Caki2 (cell line): ENCODE results near the gene SPATS2L. TPM values are rescaled to one million over a fixed set of nuclear protein-coding genes. Genes with fewer than 3 reads are reported as not detected.

ENCODE experiments used
- DNase-seq: peaks from one replicate; pipeline ENCODE4 v3.0.0-alpha.2; 2015; ENCODE audit warnings: low read depth
- in situ Hi-C: cut with HindIII; loops from 2 replicates; pipeline ENCODE4 v1.10.0; 2016; ENCODE audit warnings: low sequenced_read_pairs, low pct_unique_long_range_greater_than_20kb, mixed read lengths
- total RNA-seq: library from RNA; depleted of rRNA; stranded (reverse); fragments of >200 nt; shearing (Covaris generic); gene quantifications from 2 replicates; pipeline ENCODE4 v1.2.3, GENCODE V29; 2014; ENCODE audit warnings: low replicate concordance

SPATS2L gene
- total RNA-seq, 1 experiment from 2014 or later, result 34.6 TPM

- in situ Hi-C loops, result no loop called here
These were observed 51.4 kb downstream of the SPATS2L start for GRCh38 chr2:200357845-200358244.

GRCh38 chr2:200359552-200359951 lies 53.1 kb downstream of the SPATS2L start:
- in situ Hi-C loops, result no loop called here
- DNase-seq, result no peak

More at GRCh38 chr2:200357845-200358244, 51.4 kb downstream of the SPATS2L start:
- no peak for DNase-seq

DNA sequence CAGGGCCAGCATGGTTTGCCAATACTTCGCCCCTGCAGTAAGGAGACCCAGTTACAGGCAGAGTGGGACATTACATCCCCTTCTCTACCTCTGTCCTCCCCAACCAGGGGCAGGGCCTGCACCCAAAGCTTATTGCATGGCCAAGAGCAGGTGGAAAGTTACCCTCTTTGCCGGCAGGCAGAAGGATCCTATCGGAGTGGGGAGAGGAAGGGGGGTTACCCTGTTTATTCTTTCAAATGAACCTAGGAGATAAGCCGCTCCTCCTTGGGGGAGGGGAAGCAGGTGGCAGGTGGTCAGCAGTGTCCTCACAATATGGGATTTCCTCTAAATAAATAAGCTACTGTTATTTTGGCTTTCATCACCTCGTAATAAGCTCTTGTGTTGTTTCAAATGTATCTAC lies 53.9 kb downstream of the SPATS2L start:
- no peak for DNase-seq

GRCh38 chr2:200362202-200362917 lies 55.9 kb downstream of the SPATS2L start:
- in situ Hi-C loops, result no loop called here
- DNase-seq, result no peak

More for the DNA sequence above, 53.9 kb downstream of the SPATS2L start:
- in situ Hi-C loops, result no loop called here

GRCh38 chr2:200363279-200363678 lies 56.8 kb downstream of the SPATS2L start:
- in situ Hi-C loops, result no loop called here
- no peak for DNase-seq

DNA sequence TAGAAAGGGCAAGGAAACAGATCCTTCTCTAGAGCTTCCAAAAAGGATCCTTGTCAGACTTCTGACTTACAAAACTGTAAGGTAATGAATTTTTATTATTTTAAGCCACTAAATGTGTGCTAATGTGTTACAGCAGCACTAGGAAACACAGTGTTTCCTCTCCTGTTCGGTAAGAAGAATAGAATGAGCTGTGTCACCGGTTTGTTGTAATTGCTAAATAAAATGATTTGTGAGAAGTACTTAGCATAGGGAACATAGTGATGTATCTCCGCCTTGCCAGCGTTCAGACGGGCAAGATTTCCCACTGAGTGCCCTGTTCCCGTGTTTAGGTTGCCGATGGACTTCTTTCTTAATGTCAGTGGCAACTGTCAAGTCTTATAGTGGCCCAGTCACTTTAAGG lies 57.6 kb downstream of the SPATS2L start:
- in situ Hi-C loops, result no loop called here
- DNase-seq, result no peak

GRCh38 chr2:200364620-200365019 lies 58.1 kb downstream of the SPATS2L start:
- in situ Hi-C loops, result no loop called here
- DNase-seq, result no peak

DNA sequence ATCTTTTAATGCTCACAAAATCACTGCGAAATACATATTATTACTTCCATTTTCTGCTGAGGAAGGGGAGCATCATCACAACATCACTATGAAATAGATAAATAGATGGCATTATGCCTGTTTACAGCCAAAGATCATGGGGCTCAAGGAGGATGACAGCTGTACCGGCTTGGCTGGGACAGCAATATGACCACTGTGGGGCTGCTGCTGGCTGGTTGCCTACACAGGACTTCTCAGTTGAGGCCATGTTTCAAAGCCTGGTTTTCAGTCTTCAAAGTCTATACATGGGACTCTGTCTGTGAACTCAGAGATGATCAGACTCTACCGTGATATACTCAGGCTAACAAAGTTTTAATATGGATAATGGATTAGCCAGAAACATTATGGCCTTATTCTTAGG lies 58.7 kb downstream of the SPATS2L start:
- in situ Hi-C loops, result no loop called here
- no peak for DNase-seq

DNA sequence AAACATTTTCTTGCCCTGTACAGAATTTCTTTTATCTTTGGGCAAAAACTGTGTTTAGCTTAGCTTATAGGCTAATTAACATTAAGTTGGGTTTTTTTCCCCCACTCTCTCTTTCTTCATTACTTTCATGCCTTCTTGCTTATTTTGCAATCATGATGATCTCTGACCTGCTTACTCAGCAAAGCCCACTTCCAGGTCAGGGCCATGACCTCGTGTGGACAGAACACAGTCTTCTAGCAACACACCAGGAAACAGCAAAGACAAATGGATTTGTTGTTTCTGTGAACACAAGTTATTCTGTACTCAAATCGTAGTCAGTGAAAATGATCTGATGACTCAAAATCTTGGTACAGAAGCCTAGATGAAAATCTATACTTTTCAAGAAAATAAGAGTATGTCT lies 60.7 kb downstream of the SPATS2L start:
- in situ Hi-C loops, result no loop called here

DNA sequence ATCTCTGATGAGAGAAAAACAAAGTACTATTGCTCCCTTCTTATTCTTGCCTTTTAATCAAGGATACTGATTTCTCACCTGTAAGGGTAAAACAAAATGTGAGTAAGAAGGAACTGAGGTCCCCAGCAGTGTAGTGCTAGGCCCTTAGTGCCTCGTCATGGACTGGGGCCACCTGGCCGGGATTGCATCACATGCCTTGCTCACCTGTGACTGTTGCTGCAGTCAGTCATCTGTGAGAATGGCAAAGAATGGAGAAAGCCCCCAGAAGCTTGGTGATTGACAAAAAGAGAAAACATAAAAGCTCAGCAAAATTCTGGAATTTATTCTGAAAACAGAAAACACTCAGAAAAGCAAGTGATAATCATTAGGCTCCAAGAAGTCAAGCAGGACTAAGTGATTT lies 63.4 kb downstream of the SPATS2L start:
- DNase-seq, result no peak
- in situ Hi-C loops, result no loop called here

More for the DNA sequence above, 60.7 kb downstream of the SPATS2L start:
- DNase-seq, result no peak

DNA sequence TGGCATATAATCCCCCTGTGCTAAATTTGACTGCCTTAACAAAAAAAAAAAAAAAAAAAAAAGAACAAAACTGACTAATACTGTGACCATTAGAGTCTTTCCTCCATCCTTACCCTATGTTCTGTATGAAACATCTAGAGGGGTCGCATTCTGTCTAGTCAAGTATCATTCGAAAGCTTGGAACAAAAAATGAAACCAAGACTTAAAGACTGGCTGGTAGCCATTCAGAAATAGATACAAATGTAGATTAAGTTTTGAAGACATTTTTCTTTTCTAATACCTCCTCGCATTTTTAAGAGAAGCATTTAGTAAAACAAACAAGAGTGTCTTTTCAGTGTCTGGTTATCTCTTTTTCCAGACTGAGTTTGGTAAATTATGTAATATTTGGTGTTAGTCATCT lies 66.7 kb downstream of the SPATS2L start:
- in situ Hi-C loops, result no loop called here
- no peak for DNase-seq

- in situ Hi-C loops, result no loop called here
These were observed 67.5 kb downstream of the SPATS2L start for GRCh38 chr2:200373973-200374416.

GRCh38 chr2:200376513-200377354 lies 70.2 kb downstream of the SPATS2L start:
- in situ Hi-C loops, result no loop called here
- DNase-seq, result peak; percentile 43

More at GRCh38 chr2:200373973-200374416, 67.5 kb downstream of the SPATS2L start:
- no peak for DNase-seq

DNA sequence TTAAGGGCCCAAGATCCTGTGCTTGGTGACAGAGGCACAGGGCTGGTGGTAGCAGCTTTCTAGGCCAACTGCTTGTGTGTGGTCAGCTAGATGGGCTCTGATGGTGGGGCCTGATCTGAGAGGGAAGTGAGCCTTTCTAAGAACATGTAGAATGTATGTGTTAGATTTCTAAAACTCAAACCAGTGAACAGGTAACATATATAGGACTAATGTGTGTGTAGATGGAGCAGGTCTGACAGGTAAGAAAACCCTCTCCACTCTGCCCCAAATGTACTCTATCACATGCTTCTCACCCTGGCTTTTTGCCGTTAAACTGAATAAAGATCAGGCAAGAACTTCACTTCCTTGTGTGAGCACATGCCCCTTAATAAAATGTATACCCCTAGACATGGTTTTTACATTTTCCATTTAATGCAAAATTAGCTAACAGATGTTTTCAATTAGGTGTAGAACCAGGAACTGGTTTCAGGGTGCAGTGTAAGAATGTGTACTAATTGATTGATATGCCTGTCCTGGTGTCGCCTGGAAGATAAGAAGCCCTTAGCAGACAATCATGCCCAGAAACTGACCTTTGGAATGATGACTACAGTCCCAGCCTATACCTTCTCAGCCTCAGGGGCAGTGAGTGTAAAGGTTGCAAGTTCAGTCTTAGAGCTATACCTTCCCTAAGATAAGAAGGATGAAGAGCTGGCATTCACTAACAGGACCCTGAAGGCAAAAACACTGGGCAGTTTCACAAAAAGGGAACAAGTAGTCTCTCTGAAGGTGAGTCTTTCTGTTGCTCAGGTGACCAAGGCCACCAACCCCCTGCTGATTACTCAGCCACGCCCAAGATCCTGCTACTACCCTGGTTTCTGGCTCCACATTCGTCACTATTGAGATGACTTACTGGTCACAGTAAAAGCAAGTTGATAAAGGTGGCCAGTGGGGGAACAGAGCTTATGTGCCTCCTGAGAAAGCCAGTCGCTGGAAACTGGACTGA lies 71.2 kb downstream of the SPATS2L start:
- DNase-seq, result peak; percentile 27
- in situ Hi-C loops, result no loop called here

DNA sequence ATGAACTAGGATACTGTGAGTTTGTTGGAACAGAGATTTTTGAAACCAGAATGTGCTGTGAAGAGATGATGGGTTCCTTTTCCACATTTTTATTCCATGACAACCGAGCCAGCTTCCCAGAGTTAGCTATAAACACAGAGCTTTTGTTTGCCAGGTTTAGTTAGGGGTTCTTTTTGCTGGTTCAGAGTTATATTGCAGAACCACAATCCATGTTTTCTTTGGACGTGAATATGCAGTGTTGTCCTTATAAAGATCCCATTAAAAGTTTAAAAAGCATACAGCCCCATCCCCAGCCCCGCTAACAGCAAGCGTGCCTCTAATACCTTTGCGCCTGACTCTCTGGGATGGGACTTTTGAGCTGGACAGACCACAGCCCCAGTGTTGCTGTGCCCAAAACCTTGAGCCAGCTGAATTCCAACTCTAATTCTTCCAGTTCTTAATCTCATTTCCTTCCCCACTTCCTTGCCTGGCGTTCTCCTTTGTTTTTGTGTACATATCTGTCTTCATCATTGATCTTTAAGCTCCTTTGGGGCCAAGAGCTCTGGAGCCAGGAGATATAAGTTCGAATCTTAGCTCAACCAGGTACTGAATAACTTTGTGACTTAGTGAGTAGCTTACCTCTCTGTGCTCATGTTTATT lies 72.3 kb downstream of the SPATS2L start:
- in situ Hi-C loops, result no loop called here
- peak; percentile 33 for DNase-seq

DNA sequence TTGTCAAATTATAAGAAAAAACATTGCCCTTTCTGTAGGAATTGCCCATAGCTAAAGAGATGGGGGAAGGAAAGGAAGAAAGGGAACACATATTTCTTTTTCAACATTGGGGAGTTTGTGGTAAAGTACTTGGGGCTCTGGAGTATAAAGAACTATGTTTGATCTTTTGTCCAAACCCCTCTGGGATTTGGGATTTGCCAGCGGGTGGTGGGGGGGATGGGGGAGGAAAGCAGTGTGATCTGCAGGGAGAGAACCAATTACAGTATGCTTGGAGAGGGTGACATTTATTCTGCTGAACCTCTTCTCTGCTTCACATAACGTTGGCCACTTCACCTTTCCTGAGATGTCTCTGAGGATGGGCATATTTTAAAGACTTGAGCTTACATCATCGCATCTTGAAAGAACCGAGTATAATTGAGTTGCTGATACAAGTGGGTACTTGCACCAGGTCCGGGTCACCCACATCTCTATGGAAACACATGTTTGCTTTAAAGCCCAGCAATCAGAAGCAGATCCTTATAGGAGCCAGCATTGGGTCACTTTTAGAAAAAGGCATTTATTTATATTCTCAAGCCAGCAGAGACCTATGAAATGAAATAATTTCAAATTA lies 73.1 kb downstream of the SPATS2L start:
- no peak for DNase-seq
- in situ Hi-C loops, result no loop called here

- in situ Hi-C loops, result no loop called here
- DNase-seq, result no peak
These were observed 73.6 kb downstream of the SPATS2L start for GRCh38 chr2:200380091-200380561.
